HG03520 (cell line): ENCODE data around the gene CEP350.
"Not testable (repeated sequence)": the region's sequence is repeated elsewhere in the genome, so short reads cannot be mapped to it uniquely, and the experiment has no call there.

Experiments
- ATAC-seq: cut with Tn5 transposase; IDR thresholded peaks from one replicate; pipeline ENCODE4 v1.9.1; 2021; ENCODE audit warnings: mild to moderate bottlenecking, moderate library complexity; ENCODE audit not compliant: unreplicated experiment

Gene CEP350

GRCh38 chr1:180112984-180113647, 158.5 kb downstream of the CEP350 start:
- no peak for ATAC-seq

GRCh38 chr1:180114396-180114945, 159.9 kb downstream of the CEP350 start:
- no peak for ATAC-seq

- ATAC-seq, result no peak
Observed at GRCh38 chr1:180116964-180117763, 162.6 kb downstream of the CEP350 start.

- ATAC-seq, result no peak
Observed at GRCh38 chr1:180117764-180118116, 163.1 kb downstream of the CEP350 start.

- no peak for ATAC-seq
Observed at GRCh38 chr1:180119837-180120236, 165.2 kb downstream of the CEP350 start.

- ATAC-seq, result no peak
Observed at GRCh38 chr1:180123463-180123936, 168.9 kb downstream of the CEP350 start.

- ATAC-seq, result no peak
Observed at GRCh38 chr1:180130651-180131050, 176.0 kb downstream of the CEP350 start.

GRCh38 chr1:180131510-180131909, 176.9 kb downstream of the CEP350 start:
- no peak for ATAC-seq

GRCh38 chr1:180133193-180133592, 178.6 kb downstream of the CEP350 start:
- ATAC-seq, result no peak

GRCh38 chr1:180133688-180134087, 179.1 kb downstream of the CEP350 start:
- ATAC-seq, result not testable (repeated sequence)

- no peak for ATAC-seq
Observed at GRCh38 chr1:180135535-180135934, 180.9 kb downstream of the CEP350 start.

GRCh38 chr1:180136331-180136967, 181.8 kb downstream of the CEP350 start:
- ATAC-seq, result no peak

- ATAC-seq, result no peak
Observed at GRCh38 chr1:180136968-180137356, 182.4 kb downstream of the CEP350 start.

- ATAC-seq, result no peak
Observed at GRCh38 chr1:180137776-180138175, 183.2 kb downstream of the CEP350 start.

- no peak for ATAC-seq
Observed at GRCh38 chr1:180141381-180141934, 186.8 kb downstream of the CEP350 start.

- no peak for ATAC-seq
Observed at GRCh38 chr1:180143359-180143758, 188.7 kb downstream of the CEP350 start.

- no peak for ATAC-seq
Observed at GRCh38 chr1:180144659-180145357, 190.2 kb downstream of the CEP350 start.

GRCh38 chr1:180145446-180145845, 190.8 kb downstream of the CEP350 start:
- ATAC-seq, result no peak

- no peak for ATAC-seq
Observed at GRCh38 chr1:180150982-180151381, 196.4 kb downstream of the CEP350 start.

GRCh38 chr1:180151508-180151907, 196.9 kb downstream of the CEP350 start:
- ATAC-seq, result no peak

- no peak for ATAC-seq
Observed at GRCh38 chr1:180152588-180152987, 198.0 kb downstream of the CEP350 start.
